Esophagus muscularis mucosa (tissue), 3 donors: ENCODE data around the gene RBM19.

Experiments used
- POLR2AphosphoS5 ChIP-seq, 2 donors: sonication (generic); formaldehyde crosslinking; IDR thresholded peaks; one replicate each; pipeline ENCODE4 v1.6.1; 2017; ENCODE audit warnings: antibody characterized with exemption in 2 of 2
- TF ChIP-seq, protein P1 (sequence below), 3 experiments: fragments of 200-600 bp in 2 of 3; fragments of 450-650 bp in 1 of 3; sonication (generic) in 2 of 3; IDR thresholded peaks; one replicate each; pipeline ENCODE4 v1.5.1; 2017 to 2019; ENCODE audit warnings: antibody characterized with exemption in 3 of 3, mild to moderate bottlenecking in 2 of 3, moderate library complexity in 1 of 3

- TF ChIP-seq, protein P1, sequence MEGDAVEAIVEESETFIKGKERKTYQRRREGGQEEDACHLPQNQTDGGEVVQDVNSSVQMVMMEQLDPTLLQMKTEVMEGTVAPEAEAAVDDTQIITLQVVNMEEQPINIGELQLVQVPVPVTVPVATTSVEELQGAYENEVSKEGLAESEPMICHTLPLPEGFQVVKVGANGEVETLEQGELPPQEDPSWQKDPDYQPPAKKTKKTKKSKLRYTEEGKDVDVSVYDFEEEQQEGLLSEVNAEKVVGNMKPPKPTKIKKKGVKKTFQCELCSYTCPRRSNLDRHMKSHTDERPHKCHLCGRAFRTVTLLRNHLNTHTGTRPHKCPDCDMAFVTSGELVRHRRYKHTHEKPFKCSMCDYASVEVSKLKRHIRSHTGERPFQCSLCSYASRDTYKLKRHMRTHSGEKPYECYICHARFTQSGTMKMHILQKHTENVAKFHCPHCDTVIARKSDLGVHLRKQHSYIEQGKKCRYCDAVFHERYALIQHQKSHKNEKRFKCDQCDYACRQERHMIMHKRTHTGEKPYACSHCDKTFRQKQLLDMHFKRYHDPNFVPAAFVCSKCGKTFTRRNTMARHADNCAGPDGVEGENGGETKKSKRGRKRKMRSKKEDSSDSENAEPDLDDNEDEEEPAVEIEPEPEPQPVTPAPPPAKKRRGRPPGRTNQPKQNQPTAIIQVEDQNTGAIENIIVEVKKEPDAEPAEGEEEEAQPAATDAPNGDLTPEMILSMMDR (IDR thresholded peaks at IDR 0.05), result no peak
- TF ChIP-seq POLR2AphosphoS5 (IDR thresholded peaks at IDR 0.05), result no peak
These were observed 7.2 kb upstream of the RBM19 start for GRCh38 chr12:113973109-113973904.
